Mesendoderm (in vitro differentiated cells): Measurements from ENCODE around the gene KREMEN2. TPM values are rescaled to one million over a fixed set of nuclear protein-coding genes. Genes with fewer than 3 reads are reported as not detected.

ENCODE experiments used
- DNase-seq: peaks from one replicate; pipeline ENCODE4 v3.0.0; 2013
- H2AK5ac ChIP-seq: 2 replicates; pipeline ENCODE4 v1.6.1; 2013; ENCODE audit warnings: low read length, inconsistent platforms
- H2BK120ac ChIP-seq: 2 replicates; pipeline ENCODE4 v1.6.1; 2013; ENCODE audit warnings: low read depth, mild to moderate bottlenecking, low read length, moderate library complexity, mixed read lengths
- H2BK15ac ChIP-seq: replicated peaks from 2 replicates; pipeline ENCODE4 v1.6.1; 2013; ENCODE audit warnings: low read depth, mild to moderate bottlenecking, moderate library complexity
- H2BK5ac ChIP-seq: 2 replicates; pipeline ENCODE4 v1.6.1; 2013; ENCODE audit warnings: low read length, inconsistent platforms
- H3K18ac ChIP-seq: 2 replicates; pipeline ENCODE4 v1.6.1; 2013; ENCODE audit warnings: mild to moderate bottlenecking, low read length, mixed read lengths
- H3K23ac ChIP-seq: one replicate; pipeline ENCODE4 v1.6.1; 2013; ENCODE audit warnings: low read length
- H3K27ac ChIP-seq: 2 replicates; pipeline ENCODE4 v1.5.1; 2013; ENCODE audit warnings: low read depth, mild to moderate bottlenecking, inconsistent platforms, low read length, moderate library complexity
- H3K27me3 ChIP-seq: 2 replicates; pipeline ENCODE4 v1.6.1; 2013; ENCODE audit warnings: low read length, control low read depth, mild to moderate bottlenecking, inconsistent platforms; ENCODE audit not compliant: insufficient read depth, poor library complexity
- H3K36me3 ChIP-seq: 2 replicates; pipeline ENCODE4 v1.6.1; 2013; ENCODE audit warnings: low read length, inconsistent platforms; ENCODE audit not compliant: control insufficient read depth, insufficient read depth
- H3K4ac ChIP-seq: one replicate; pipeline ENCODE4 v1.6.1; 2013; ENCODE audit warnings: low read depth, mild to moderate bottlenecking, low read length, moderate library complexity
- H3K4me1 ChIP-seq: 2 replicates; pipeline ENCODE4 v1.6.1; 2013; ENCODE audit warnings: low read depth, low read length, inconsistent platforms; ENCODE audit not compliant: control insufficient read depth
- H3K4me2 ChIP-seq: 2 replicates; pipeline ENCODE4 v1.6.1; 2013; ENCODE audit warnings: low read length
- H3K4me3 ChIP-seq: 2 replicates; pipeline ENCODE4 v1.5.1; 2013; ENCODE audit warnings: mild to moderate bottlenecking, low read length
- H3K56ac ChIP-seq: one replicate; pipeline ENCODE4 v1.6.1; 2013; ENCODE audit warnings: low read length
- H3K79me1 ChIP-seq: 2 replicates; pipeline ENCODE4 v1.6.1; 2013; ENCODE audit warnings: low read length, inconsistent platforms
- H3K79me2 ChIP-seq: 2 replicates; pipeline ENCODE4 v1.6.1; 2013; ENCODE audit warnings: mild to moderate bottlenecking, low read length; ENCODE audit not compliant: control insufficient read depth, insufficient read depth
- H3K9ac ChIP-seq: 2 replicates; pipeline ENCODE4 v1.6.1; 2013; ENCODE audit warnings: low read length, inconsistent platforms
- H4K5ac ChIP-seq: one replicate; pipeline ENCODE4 v1.6.1; 2013; ENCODE audit warnings: low read length
- H4K8ac ChIP-seq: one replicate; pipeline ENCODE4 v1.6.1; 2013; ENCODE audit warnings: low read depth, mild to moderate bottlenecking, control low read depth, low read length, moderate library complexity
- WGBS: extraction: QIAGEN DNeasy Blood & Tissue Kit; methylation state at CpG from one replicate; pipeline ENCODE4 v1.1.7; 2013; ENCODE audit warnings: low lambda C conversion rate, missing lambda C conversion rate; ENCODE audit not compliant: insufficient coverage; ENCODE audit errors: extremely low coverage; 5-methylcytosine and 5-hydroxymethylcytosine counted together
- small RNA-seq: library from polyadenylated mRNA; stranded (forward); fragments of <200 nt; extraction: miRNeasy Mini kit (QIAGEN cat#:217004); gene quantifications from one replicate; pipeline ENCODE3, GENCODE V24; 2013; ENCODE audit not compliant: insufficient read depth

Gene KREMEN2

DNA sequence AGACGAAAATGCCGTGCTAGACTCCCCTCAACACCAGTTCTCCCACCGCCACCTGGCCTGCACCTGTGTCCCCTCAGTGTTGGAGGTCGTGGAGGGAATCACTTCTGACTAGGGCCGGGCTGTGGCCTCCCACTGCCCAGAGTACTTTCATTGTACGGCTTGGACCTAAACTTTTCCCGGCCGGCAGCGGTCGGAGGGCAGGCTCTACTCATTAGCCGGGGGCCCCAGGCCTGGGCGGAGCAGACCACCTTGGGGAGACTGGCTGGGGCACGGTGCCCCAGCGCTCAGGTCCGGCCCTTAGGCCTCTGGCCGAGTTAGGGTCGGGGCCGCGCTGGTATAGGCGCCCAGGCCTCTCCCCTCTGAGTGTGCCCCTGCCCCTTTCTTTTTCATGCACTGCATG lies 53.3 kb downstream of the KREMEN2 start:
- WGBS = no CpG with 5 or more reads among the region's 20 CpGs
- peak overlapping the region; percentile 69 for H2AK5ac ChIP-seq
- H3K23ac ChIP-seq = peak overlapping the region; percentile 29
- no peak overlapping the region for H2BK15ac ChIP-seq
- H3K79me2 ChIP-seq = peaks cover 21% of the 10 kb centered on the region
- no peaks in the 10 kb centered on the region for H3K27me3 ChIP-seq
- DNase-seq = no peak
- peaks cover 3% of the 10 kb centered on the region for H3K79me1 ChIP-seq
- peak overlapping the region; percentile 98 for H3K9ac ChIP-seq
- H3K36me3 ChIP-seq = peaks cover 2% of the 10 kb centered on the region
- H3K4ac ChIP-seq = peak overlapping the region; percentile 93
- peak overlapping the region; percentile 97 for H3K56ac ChIP-seq
- H3K27ac ChIP-seq = peak overlapping the region; percentile 60
- peak overlapping the region; percentile 89 for H3K4me3 ChIP-seq
- H4K5ac ChIP-seq = no peak overlapping the region
- no peak overlapping the region for H4K8ac ChIP-seq
- H3K4me1 ChIP-seq = peaks cover 3% of the 10 kb centered on the region
- no peak overlapping the region for H2BK120ac ChIP-seq
- H3K18ac ChIP-seq = peak overlapping the region; percentile 70
- H3K4me2 ChIP-seq = peak overlapping the region; percentile 94
- H2BK5ac ChIP-seq = peak overlapping the region; percentile 76

Small RNA genes within 50 kb of the gene (small RNA-seq; reads per million reads assigned to genes)
- gene LINC00514 = not detected
